ENCODE measurements around the gene VAC14.

DNA sequence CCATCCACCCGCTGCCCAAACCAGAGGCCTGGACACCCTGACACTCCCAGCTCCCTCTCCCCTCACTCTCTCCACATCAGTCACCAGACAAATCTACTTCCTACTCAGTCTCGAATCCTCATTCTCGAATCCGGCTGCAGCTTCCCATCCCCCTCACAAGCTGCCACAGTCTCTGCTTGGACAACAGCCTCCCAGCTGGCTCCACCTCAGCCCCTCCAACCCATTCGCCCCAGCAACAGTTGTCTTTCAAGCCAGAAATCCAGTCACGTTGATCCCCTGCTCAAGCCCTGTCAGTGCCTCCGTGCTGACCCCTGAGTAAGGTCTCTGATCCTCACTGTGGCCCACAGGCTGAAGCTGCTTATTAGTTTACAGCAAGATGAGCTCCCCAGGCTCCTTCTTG, 70.9 kb downstream of the VAC14 start:
- TF ChIP-seq, protein P1, sequence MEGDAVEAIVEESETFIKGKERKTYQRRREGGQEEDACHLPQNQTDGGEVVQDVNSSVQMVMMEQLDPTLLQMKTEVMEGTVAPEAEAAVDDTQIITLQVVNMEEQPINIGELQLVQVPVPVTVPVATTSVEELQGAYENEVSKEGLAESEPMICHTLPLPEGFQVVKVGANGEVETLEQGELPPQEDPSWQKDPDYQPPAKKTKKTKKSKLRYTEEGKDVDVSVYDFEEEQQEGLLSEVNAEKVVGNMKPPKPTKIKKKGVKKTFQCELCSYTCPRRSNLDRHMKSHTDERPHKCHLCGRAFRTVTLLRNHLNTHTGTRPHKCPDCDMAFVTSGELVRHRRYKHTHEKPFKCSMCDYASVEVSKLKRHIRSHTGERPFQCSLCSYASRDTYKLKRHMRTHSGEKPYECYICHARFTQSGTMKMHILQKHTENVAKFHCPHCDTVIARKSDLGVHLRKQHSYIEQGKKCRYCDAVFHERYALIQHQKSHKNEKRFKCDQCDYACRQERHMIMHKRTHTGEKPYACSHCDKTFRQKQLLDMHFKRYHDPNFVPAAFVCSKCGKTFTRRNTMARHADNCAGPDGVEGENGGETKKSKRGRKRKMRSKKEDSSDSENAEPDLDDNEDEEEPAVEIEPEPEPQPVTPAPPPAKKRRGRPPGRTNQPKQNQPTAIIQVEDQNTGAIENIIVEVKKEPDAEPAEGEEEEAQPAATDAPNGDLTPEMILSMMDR (IDR thresholded peaks at IDR 0.05) = no peak
- no peak for TF ChIP-seq ZFX (IDR thresholded peaks at IDR 0.05; ENCODE audit: borderline replicate concordance)
